COLO829 (cell line): ENCODE results near the gene DBF4.
A peak's percentile ranks its signal among the peaks of the same experiment; 100 is the strongest.
"Not testable (repeated sequence)": the region's sequence is repeated elsewhere in the genome, so short reads cannot be mapped to it uniquely, and the experiment has no call there.

Experiments
- DNase-seq: peaks from one replicate; pipeline ENCODE4 v3.0.0; 2012; ENCODE audit warnings: low spot score

The DBF4 gene

GRCh38 chr7:87882151-87882937, 6.1 kb downstream of the DBF4 start:
- DNase-seq = no peak

GRCh38 chr7:87885018-87885417, 8.7 kb downstream of the DBF4 start:
- DNase-seq = no peak

- DNase-seq = no peak
These were observed 10.6 kb downstream of the DBF4 start for GRCh38 chr7:87886875-87887274.

- DNase-seq = no peak
These were observed 19.1 kb downstream of the DBF4 start for GRCh38 chr7:87895363-87895762.

- DNase-seq = no peak
These were observed 23.0 kb downstream of the DBF4 start for GRCh38 chr7:87899255-87899654.

GRCh38 chr7:87907136-87907906, 31.0 kb downstream of the DBF4 start:
- DNase-seq = not testable (repeated sequence)

GRCh38 chr7:87908814-87909213, 32.5 kb downstream of the DBF4 start:
- DNase-seq = not testable (repeated sequence)

- DNase-seq = no peak
These were observed 35.8 kb downstream of the DBF4 start for GRCh38 chr7:87912121-87912520.

GRCh38 chr7:87918740-87919139, 42.4 kb downstream of the DBF4 start:
- DNase-seq = no peak

- no peak for DNase-seq
These were observed 43.6 kb downstream of the DBF4 start for GRCh38 chr7:87919875-87920274.

- DNase-seq = no peak
These were observed 44.3 kb downstream of the DBF4 start for GRCh38 chr7:87920578-87920977.

- not testable (repeated sequence) for DNase-seq
These were observed 46.6 kb downstream of the DBF4 start for GRCh38 chr7:87922759-87923395.

GRCh38 chr7:87926581-87927461, 50.5 kb downstream of the DBF4 start:
- no peak for DNase-seq

- DNase-seq = no peak
These were observed 57.3 kb downstream of the DBF4 start for GRCh38 chr7:87933605-87933952.

GRCh38 chr7:87933953-87934698, 57.8 kb downstream of the DBF4 start, which contains the start of gene ADAM22:
ADAM22 (plus strand) TSS chr7:87934251; CDS start chr7:87934466, 215 bp downstream.
- DNase-seq = peak; percentile 63

GRCh38 chr7:87934699-87935383, 58.5 kb downstream of the DBF4 start:
- DNase-seq = no peak

GRCh38 chr7:87935384-87935706, 59.1 kb downstream of the DBF4 start:
- no peak for DNase-seq

- DNase-seq = no peak
These were observed 64.8 kb downstream of the DBF4 start for GRCh38 chr7:87941138-87941537.

- DNase-seq = no peak
These were observed 68.3 kb downstream of the DBF4 start for GRCh38 chr7:87944547-87944946.

- DNase-seq = not testable (repeated sequence)
These were observed 69.6 kb downstream of the DBF4 start for GRCh38 chr7:87945926-87946325.

- no peak for DNase-seq
These were observed 72.1 kb downstream of the DBF4 start for GRCh38 chr7:87948371-87948770.
